NCI-H1092 treated with DMSO at 0.1 percent for 48 hours (cell line): ENCODE measurements around the gene C3orf38.
"Not testable (repeated sequence)": the region's sequence is repeated elsewhere in the genome, so short reads cannot be mapped to it uniquely, and the experiment has no call there.

Experiments used
- DNase-seq: peaks from one replicate; lab custom pipeline; 2025; lab: John Stamatoyannopoulos, UW

C3orf38 gene

GRCh38 chr3:88166419-88166971, 16.7 kb downstream of the C3orf38 start:
- no peak for DNase-seq

- no peak for DNase-seq
These were observed 17.4 kb downstream of the C3orf38 start for GRCh38 chr3:88167173-88167572.

GRCh38 chr3:88167704-88168103, 17.9 kb downstream of the C3orf38 start:
- no peak for DNase-seq

- DNase-seq: no peak
These were observed 18.4 kb downstream of the C3orf38 start for GRCh38 chr3:88168171-88168570.

- DNase-seq: peak; percentile 18
These were observed 30.7 kb downstream of the C3orf38 start for GRCh38 chr3:88180398-88180999.

- not testable (repeated sequence) for DNase-seq
These were observed 32.6 kb downstream of the C3orf38 start for GRCh38 chr3:88182165-88182918.

GRCh38 chr3:88188436-88188835, 38.7 kb downstream of the C3orf38 start:
- no peak for DNase-seq

GRCh38 chr3:88189361-88189810, 39.6 kb downstream of the C3orf38 start:
- no peak for DNase-seq

- DNase-seq: no peak
These were observed 42.2 kb downstream of the C3orf38 start for GRCh38 chr3:88191872-88192409.

- DNase-seq: no peak
These were observed 42.9 kb downstream of the C3orf38 start for GRCh38 chr3:88192631-88193030.

GRCh38 chr3:88195951-88196434, 46.2 kb downstream of the C3orf38 start:
- DNase-seq: no peak

- no peak for DNase-seq
These were observed 48.4 kb downstream of the C3orf38 start for GRCh38 chr3:88198121-88198520.

- DNase-seq: peak; percentile 67
These were observed 53.9 kb downstream of the C3orf38 start for GRCh38 chr3:88203642-88204055.
